HG03457 (cell line): ENCODE results near the gene CEP112.

Source experiments
- ATAC-seq: cut with Tn5 transposase; IDR thresholded peaks from one replicate; pipeline ENCODE4 v1.9.1; 2021; ENCODE audit warnings: moderate number of reproducible peaks; ENCODE audit not compliant: unreplicated experiment

CEP112 gene

DNA sequence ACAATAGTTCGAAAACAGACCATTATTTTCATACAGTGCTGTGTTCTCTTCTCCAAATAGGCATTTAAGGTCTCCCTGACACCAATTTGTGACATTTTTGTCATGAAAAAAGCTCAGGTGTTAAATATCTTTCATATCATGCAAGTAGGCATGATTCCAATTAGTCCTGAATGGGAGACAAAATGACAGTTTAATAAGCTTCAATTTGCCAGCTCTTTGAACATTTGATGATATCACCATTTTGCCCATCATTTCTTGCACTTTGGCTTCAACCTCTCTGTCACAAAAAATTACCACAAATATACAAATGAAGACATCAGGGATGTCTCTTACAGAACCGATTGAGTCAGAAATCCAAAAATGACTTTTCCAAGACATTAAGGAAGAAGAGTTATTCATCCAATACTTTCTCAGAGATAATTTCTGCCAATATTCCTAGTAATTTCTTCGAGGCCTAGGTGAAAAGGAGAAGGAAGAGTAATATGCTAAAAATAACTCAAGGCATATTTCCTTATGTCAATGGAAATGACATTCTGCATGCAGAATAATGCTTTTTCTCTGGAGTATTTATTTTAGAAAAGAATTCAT lies 298.1 kb downstream of the CEP112 start:
- no peak for ATAC-seq

DNA sequence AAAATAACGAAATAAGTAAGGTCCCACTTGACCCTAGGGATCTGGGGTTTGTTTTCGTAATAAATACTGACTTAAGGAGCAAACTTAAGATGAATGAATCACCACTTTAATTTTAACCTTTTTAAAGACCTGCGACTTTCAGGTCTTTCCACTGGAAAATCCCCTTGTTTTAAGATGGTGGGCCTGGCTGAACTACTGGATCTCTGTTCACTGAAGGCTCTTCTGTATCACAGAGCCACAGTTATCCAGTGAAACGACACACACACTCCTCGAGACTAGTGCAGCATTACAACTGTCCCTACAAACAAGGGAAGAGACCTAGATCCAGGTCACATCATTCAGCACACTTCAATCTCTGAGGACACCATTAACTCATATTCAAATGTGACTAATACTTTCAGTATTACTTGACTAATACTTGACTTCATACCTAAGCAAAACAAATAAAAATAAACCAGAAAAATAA lies 299.0 kb downstream of the CEP112 start:
- ATAC-seq = no peak

DNA sequence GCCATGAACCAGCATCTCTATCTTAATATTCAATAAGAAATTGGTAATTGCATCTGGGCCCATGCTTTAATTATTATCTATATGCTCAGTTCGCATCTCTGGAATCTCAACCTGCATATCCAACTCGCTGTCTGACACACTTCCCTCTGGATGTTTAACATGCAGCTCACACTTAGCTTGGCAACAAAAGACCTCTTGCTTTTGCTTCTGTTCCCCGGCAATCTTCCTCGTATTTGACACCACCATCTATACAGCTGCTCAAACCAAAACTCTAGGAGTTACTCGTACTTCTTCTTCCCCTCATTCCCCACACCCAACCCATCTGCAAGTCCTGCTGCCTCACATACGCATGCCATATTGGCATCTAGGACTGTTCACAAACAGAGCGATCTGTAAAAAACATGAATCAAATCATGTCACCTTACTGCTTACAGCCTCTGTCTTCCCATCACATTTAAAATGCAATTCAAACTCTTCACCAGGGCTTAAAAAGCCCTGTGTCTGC lies 300.6 kb downstream of the CEP112 start:
- no peak for ATAC-seq

DNA sequence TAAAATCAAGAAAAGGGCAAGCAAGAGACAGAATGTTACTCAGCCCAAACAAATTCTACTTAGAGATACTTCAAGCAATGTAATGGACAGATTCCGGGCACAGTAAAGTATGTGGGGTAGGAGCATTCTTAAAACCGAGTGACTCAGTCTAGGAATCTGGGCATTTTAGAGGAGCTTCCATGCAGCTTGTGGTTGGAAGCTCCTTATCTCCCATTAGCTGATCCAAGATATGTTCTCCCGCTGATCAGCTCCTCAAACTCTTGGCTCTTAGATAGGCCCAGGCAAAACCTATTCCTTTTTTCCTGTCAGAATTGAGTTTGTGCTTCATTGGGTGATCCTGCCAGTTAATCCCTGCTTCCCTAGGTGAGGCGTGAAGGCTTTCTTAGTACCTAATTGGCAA lies 303.3 kb downstream of the CEP112 start:
- no peak for ATAC-seq

DNA sequence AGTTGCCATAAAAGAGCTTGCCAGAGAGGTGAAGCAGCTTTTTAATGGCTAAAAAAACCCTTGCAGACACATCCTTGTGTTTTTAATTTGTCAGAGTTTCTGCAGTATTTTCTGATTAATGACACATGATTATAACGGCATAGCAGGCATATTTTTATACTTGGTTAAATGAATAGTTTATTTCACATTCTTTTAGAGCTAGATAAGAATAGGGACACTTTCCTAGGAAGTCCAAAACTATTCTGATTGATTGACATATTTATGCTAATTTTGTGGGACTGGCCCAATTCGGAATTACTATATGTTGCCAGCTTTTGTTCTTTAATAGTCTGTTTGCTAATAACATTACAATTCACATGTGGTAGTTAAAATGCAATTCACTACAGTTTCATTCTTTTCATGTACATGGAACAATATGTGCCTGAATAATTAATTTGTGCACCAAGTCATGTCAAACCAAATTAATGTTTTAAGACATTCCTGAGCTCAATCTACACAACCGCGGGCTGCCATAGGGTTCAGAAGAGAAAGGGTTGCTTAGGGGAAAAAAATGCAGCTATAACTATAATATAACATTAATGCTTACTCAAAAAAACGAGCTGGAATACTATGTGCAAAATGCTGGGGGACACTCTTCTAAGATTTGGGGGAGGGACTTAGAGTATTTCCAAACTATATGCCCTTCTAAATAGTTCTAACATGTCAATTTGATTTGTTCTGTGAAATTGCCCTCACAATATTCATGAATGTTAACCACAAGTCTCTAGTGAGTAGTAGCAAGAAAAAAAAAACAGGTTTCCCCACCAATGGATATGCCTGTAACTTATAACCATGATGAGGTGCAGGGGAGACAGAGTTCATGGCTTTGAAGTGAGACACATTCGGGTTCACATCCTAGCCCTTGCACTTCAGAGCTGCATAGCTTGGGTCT lies 305.4 kb downstream of the CEP112 start:
- no peak for ATAC-seq

DNA sequence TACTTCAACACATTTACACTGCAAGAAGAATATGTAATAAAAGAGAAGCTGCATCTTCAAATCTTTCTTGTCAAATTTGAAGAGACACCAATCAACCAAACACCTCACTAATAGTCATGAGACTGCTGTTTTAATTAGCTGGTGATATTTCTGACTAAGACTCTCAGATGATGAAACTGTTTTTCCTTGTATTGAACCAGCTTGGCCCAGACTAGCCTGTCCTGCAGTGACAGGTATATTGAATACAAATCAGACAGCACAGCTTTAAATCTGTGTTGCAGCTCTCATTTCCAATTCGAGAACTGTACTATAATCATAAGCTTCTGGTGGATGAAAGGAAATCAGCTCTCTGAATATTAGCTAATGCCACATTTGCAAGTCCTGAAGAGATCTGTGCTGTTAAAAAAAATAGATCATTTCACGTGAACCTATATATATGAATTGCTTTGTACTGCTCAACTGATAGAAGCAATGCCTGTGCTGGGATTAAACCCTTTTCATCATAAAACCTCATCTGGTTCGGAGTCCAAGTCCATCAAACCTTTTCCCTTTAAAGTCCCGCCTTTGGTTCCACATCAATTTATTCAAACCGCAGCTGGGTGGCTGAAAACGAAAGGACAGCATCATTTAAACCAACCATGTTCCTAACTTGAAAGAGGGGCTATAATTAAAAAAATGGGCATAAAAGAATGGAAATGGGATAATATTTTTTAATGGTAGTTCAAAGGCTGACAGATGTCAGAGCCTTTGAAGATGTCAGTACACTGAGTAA lies 306.2 kb downstream of the CEP112 start:
- ATAC-seq = no peak

DNA sequence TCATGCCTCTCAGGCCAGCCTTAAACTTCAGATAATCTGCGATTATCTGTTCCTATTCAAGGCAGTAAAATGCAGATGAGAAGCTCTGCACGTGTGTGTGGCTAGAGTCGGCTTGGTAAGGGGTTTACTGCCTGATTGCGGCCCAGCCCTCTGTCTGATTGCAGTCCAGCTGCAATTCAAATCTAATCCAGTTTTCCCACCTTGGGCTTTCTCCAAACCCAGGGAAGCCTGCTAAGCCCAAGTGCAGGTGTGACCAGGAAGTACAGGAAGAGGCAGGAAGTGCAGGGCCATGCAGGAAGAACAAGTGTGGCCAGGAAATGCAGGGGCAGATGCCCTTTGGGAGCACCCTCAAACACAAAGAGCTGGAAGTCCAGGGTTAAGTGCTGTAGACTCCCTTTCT lies 314.9 kb downstream of the CEP112 start:
- no peak for ATAC-seq

DNA sequence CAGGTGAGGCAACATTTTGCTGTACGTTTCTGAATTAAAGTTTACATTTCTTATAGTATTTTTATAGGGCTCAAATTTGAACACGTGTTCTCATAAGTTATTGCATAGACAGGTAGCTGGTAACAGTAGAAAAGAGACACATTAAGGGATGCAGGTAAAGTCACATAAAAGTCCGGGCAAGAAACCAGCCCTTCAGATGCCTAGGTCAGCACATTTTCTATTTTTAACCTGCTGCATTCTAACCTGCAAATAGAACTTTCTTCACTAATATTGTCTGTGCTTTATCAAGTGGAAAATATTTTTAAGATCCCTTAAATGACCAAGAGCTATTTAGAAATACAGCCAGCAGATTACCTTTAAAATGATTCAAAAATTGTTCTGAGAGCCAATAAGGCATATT lies 323.1 kb downstream of the CEP112 start:
- no peak for ATAC-seq

DNA sequence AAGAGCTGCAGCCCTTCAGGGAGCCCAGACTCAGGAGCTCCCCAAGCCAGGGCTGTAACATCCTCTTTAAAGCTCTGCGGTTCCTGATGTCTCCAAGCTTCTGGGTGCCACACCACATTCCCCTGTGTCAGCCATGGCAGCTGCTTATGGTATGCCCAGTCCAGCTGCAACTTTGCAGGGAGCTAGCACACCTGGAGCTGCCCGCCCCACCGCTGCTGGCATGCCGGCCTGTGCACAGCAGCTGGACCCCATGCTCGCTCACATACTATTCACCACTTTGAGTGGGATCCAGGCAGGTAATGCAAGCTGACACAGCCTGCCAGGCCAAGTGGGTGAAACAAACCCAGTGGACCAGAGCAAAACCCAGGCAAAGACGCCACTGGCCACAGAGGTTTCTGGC lies 324.9 kb downstream of the CEP112 start:
- ATAC-seq = no peak

DNA sequence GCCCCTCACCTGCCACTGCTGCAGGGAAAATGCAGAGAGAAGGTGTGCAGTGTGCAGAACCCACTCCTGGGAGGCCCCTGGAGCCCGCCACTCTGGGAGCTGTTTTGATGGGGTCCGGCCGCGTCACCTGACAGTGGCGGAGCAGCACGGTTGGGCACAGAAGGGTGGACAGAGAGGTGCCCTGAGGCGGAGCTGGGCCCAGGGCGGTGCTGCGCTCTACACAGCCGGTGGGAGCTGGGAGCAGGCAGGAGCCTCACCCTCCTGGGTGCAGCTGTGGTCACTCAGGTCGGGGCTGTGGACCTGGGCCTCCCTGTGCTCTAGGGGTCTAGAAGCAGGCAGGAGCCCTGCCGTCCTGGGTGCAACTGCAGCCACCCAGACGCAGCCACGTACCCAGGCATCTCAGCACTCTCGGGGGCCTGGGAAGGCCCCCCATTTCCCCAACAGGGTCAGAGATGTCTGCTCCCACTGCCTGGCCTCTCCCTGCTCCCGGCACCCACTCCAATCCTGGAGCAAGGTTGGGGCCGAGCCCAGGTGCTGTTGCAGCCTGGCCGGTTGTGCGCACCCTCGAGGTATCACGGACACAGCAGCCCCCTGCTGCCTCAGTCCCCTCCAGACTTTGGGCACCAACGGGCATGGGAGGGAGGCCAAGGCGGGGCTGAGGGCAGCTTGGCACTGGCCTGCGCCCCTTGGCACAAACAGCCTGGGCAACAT lies 326.1 kb downstream of the CEP112 start:
- no peak for ATAC-seq

DNA sequence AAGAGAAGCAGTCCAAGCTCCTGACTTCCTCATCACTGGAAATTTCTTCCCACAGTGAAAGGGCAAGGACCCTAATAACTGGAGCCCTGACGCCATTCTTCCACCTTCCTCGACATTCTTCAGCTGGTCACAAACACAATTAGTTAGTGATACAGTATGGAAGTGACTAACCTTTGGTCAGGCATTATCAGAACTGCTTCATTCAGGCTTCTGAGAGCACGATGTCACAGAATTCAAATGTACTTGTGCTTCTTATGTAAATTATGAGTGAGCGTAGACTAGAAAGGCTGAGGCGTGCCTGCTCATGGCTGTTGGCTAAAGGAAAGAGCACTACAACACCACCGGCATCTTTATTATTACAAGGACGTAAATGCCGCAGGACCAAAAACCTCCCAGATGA lies 327.5 kb downstream of the CEP112 start:
- ATAC-seq = no peak

DNA sequence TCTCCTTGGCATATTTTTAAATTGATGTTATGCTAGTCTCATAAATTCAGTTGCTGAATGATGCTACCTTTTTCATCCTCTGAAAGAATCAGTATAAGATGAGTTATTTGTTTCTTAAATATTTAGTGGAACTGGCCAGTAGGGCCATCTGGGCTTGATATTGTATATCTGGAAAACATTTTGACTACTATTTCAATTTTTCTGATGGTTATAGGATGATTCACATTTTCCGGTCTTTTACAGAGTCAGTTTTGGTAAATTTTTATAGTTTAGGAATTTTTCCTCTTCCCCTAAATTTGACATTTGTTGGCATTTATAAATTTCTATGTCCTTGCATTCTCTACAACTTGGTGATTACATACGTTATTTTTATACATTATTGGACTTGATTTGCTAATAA lies 334.2 kb downstream of the CEP112 start:
- no peak for ATAC-seq

DNA sequence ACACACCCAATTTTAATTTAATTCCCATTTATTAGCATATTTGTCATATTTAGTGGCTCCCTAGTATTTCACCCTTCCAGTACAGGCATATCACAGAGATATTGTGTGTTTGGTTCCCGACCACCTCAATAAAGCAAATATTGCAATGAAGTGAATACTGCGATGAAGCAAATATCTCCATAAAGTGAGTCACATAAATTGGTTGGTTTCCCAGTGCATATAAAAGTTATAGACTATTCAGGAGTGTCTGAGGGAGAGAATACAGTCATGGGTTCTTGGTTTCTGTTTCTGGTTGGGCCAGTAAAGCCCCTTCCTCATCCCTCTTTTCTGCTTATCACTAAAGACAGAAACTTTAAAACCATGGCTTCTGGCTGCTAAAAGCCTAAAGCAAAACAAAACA lies 335.1 kb downstream of the CEP112 start:
- ATAC-seq = no peak

DNA sequence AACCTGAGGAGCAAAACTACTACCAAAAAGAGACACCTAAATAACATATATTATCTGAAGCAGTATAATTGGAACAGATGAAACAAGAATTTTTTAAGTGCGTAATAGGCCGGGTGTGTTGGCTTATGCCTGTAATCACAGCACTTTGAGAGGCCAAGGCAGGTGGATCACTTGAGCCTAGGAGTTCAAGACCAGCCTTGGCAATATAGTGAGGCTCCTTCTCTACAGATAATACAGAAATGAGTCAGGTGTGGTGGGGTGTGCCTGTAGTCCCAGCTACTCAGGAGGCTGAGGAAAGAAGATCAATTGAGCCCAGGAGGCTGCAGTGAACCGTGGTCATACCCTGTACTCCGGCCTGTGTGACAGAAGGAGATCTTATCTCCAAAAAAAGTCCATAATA lies 336.3 kb downstream of the CEP112 start:
- no peak for ATAC-seq

DNA sequence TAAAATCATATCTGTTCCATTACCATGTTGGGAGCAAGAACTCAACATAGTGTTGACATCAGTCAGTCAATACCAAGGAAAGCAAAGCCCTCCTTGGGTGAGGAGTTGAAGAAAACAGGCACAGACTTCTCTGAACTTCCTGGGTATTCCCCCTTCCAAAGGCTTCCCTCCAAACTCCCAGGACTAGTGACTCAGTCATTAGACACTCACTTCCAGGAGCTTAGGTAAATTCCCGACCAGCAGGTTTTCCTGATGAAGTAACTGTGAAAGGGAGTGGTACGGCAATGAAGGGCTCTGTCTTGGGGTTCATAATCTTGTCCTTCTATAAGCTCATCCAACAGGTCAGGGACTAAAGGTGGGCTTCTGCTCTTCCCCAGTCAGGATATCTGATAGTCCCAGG lies 336.7 kb downstream of the CEP112 start:
- no peak for ATAC-seq

DNA sequence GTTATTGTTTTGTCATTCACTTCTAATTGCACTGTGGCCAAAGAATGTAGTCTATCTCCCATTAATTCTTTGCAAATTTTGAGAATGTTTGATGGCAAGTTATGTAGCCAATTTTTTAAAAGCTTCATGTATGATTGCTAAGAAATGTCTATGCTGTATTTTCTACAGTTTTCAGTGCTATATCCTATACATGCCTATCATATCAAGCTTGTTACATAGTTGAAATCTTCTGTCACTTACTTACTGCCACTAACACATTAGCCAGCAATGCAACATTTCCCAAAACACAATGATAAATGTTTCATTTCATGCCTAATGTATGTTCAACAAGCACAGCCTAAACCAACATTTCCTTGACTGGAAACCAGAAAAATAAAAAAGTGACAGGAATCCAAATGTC lies 338.1 kb downstream of the CEP112 start:
- ATAC-seq = no peak

DNA sequence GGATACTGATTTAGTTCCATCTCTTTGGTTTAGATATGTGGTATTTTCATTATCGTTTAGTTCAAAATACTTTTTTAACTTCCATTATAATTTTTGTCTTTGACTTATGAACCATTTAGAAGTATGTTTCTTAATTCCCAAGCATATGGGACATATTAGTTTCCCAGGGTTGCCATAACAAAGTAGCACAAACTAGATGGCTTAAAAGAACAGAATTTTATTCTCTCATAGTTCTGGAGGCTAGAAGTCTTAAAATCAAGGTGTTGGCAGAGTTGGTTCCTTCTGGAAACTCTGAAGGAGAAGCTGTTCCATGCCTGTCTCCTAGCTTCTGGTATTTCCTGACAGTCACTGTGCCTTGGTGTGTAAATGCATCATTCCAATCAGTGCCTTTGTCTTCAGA lies 339.0 kb downstream of the CEP112 start:
- ATAC-seq = no peak

DNA sequence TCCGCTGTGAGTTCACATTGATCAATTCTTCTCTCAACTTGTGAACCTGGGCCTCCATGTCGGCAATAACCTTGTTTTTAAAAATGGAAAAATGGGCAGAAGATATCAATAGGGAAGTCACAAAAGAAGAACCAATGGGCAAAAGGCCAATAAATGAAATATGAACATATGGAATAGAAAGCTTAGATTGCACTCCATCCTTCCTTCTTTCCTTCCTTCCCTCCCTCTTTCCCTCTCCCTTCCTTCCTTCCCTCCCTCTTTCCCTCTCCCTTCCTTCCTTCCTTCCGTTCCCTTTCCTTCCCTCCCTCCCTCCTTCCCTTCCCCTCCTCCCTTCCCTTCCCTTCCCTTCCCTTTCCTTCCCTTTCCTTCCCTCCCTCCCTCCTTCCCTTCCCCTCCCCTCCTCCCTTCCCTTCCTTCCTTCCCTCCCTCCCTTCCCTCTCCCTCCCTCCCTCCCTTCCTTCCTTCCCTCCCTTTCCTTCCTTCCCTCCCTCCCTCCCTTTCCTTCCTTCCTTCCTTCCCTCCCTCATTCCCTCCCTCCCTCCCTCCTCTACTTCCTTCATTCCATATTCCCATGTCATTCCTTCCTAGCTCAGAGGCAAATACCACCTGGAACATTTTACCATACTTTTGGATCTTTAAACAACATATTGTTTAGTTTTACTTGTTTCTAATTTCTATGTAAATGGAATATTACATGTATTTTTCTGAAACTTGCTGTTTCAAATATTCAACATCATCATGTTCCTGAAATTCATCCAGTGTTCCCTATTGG lies 339.8 kb downstream of the CEP112 start:
- no peak for ATAC-seq

DNA sequence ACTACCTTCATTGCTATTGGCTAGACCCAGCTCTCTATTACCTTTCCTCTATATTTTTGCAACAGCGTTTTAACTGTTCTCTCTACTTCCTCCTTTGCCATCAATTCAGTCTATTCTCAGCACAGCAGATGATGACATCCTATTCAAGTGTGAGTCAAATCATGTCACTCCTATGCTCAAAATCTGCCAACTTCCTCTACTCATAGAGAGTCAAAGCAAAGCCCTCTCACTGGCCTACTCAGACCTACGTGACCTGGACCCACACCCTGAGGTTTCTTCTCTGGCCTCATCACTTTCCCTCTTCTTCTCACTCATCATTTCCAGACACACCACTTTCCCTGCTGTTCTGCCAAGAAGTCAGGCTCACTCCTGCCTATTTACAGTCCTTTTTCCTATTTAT lies 341.4 kb downstream of the CEP112 start:
- no peak for ATAC-seq

DNA sequence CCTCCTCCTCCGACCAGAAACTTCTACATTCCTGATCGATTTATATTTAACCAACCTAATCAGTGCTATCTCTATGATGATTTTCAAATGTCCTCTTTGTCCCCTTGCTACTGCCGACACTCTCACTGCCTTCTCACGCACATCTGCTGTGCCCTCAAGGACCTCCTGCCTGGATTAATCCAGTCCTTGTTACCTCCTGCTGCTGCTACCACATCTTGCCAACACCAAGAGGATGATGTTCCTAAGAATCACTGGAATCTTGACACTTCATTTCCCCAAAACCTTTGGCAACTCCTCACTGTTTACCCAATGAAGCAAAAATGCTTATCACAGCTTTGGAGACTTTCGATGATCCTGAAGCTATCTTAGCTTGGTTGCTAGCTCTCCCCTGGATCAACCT lies 343.2 kb downstream of the CEP112 start:
- no peak for ATAC-seq
